Stimulated activated CD8-positive, alpha-beta memory T cell treated with anti-CD3 and anti-CD28 coated beads, Interleukin-2, amount 100 ng/mL, for 48 hours (primary cell): ENCODE measurements around the gene PBLD.
"Not testable (repeated sequence)": the region's sequence is repeated elsewhere in the genome, so short reads cannot be mapped to it uniquely, and the experiment has no call there.

Experiments used
- DNase-seq, 2 donors: peaks; one replicate each; pipeline ENCODE4 v3.0.0-alpha.2; 2020; ENCODE audit warnings: low read depth in 2 of 2

The PBLD gene

GRCh38 chr10:68330852-68331454 lies 1.8 kb downstream of the PBLD start:
- DNase-seq, result no peak

DNA sequence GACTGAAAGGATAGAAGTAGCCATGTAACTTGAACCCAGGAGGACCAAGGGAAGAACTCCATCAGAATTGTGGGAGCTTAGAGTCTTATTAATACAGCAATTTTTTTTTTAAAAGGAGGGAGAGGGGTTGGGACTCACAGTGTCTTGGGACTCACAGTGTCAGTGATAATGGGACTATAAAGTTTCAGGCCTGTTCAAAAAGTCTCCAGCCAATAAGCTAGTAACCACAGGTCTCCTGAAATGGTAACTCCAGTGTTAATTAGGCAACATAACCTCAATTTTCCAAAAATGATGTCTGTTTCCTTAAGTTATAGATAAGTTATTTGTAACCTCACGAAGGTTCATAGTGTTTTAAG lies 3.2 kb downstream of the PBLD start:
- DNase-seq, result no peak

DNA sequence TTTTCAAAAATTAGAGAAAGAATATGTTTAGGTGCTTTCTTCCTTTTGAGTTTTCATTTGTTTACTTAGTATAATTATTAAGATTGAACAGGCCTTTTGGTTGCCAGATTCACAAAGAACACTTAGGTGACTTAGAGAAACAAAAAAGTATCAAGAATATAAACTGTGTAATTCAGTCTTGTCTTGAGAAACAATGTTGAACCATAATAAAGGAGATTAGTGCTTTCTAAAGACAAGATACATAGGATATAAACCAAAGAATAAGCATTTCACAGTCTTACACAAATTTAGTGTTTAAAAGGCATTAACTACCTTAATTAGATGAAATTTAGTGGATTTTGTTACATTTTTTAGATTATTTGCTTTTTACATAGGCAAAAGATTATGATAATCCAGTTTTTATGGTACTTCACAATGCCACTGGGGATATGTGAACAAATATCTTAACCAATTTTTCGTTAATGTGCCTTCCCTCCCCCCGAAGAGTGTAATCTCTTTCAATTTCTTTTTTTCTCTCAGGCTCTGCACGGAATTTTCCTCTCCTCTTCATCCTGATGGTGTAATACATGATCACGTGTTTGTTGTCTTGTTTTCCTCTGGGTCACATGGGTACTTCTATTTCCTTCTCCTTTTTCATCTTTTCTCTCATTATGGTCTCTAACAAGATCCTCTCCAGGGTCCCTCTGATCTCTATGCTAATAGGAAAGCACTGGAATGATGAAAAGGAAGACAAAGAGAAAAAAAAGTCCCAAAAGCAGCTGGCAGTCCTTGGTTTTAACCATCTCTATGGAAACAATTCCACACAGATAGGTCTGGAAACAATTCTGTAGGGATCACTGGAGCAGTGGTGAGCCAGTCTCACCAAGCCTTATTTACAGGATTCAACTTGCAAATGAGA lies 4.6 kb downstream of the PBLD start:
- no peak for DNase-seq

DNA sequence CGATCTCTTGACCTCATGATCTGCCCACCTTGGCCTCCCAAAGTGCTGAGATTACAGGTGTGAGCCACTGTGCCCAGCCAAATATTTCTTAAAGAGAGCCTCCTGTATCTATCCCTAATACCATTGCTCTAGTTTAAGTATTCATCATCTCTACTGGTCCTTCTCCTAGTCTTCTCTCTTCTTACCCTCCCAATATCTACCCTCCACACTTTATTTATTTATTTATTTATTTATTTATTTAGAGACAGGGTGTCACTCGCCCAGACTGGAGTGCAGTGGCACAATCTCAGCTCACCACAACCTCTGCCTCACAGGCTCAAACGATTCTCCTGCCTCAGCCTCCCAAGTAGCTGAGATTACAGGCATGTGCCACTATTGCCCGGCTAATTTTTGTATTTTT lies 8.3 kb downstream of the PBLD start:
- not testable (repeated sequence) for DNase-seq

DNA sequence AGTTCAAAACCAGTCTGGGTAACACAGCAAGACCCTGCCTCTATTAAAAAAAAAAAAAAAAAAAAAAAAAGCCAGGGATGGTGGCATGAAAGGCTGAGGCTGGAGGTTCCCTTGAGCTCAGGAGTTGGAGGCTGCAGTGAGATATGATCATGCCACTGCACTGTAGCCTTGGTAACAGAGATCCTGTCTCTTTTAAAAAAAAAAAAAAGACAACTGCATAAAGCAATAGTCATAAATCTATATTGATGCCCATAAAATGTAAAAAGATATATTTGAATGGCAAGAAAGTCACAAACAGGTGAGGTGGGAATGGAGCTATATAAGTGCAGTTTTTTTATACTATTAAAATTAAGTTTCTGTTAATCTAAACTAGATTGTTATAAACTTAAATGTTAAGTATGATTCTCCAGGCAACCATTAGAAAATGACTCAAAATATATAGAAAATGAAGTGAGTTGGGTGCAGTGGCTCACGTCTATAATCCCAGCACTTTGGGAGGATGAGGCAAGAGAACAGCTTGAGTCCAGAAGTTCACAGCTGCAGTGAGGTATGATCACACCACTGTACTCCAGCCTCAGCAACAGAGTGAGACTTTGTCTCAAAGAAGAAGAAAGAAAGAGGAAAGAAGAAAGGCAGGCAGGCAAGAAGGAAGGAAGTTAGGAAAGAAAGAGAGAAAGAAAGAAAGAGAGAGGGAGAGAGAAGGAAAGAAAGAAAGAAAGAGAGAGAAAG lies 14.2 kb downstream of the PBLD start:
- DNase-seq, result no peak

- no peak for DNase-seq
Observed at GRCh38 chr10:68315582-68315981, 17.1 kb downstream of the PBLD start.

DNA sequence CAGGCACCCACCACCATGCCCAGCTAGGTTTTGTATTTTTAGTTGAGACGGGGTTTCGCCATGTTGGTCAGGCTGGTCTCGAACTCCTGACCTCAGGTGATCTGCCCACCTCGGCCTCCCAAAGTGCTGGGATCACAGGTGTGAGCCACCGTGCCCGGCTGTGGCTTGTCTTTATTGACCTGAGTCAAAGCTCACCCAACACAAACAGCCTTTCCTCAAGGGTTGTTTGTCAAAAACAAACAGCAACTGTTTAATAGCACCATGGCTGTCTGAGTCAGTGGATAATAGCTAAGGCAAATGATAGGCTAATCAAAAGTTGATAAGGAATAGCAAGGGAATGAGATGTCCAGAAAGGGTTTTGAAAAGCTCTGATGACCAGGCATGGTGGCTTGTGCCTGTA lies 17.8 kb downstream of the PBLD start:
- not testable (repeated sequence) for DNase-seq

GRCh38 chr10:68310531-68310930 lies 22.2 kb downstream of the PBLD start:
- no peak for DNase-seq

GRCh38 chr10:68305854-68306253 lies 26.9 kb downstream of the PBLD start:
- DNase-seq, result no peak

DNA sequence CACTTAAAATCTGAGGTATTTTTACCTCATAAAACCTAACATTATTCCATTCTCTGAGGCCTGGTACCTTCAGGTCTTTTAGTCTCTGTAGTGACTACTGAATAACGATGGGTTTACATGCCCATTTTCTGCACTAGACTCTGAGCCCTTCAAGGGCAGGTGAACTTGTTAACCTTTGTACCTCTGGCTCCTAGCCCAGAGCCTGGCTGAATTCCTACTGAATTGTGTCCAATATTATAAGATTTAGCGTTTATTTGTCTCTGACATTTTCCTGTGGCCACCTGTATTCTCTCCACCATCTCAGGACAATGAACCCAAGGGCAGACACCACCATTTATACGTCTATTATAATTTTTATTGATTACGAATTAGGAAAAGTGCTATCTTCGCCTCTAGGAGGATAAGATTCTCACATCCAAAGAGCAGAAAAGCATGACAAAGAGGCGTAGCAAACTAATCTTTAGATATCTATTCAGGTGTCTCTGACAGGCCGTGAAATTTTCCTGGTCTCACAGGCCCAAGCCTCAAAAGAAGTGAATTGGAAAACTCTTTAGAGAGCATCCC lies 28.8 kb downstream of the PBLD start:
- DNase-seq, result no peak

DNA sequence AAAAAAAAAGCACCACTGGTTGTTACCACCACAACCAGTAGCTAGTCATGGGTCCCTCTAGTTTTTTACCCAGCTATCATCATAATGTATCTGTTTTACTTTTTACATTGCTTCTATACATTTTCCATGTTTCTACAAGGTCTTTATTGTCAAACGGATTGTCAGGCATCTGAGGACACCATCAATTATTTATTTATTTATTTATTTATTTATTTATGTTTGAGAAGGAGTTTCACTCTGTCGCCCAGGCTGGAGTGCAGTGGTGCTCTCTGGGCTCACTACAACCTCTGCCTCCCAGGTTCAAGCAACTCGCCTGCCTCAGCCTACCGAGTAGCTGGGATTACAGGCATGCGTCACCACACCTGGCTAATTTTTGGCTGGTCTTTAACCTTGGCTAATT lies 29.9 kb downstream of the PBLD start:
- no peak for DNase-seq

- no peak for DNase-seq
Observed at GRCh38 chr10:68302503-68302823, 30.3 kb downstream of the PBLD start.

DNA sequence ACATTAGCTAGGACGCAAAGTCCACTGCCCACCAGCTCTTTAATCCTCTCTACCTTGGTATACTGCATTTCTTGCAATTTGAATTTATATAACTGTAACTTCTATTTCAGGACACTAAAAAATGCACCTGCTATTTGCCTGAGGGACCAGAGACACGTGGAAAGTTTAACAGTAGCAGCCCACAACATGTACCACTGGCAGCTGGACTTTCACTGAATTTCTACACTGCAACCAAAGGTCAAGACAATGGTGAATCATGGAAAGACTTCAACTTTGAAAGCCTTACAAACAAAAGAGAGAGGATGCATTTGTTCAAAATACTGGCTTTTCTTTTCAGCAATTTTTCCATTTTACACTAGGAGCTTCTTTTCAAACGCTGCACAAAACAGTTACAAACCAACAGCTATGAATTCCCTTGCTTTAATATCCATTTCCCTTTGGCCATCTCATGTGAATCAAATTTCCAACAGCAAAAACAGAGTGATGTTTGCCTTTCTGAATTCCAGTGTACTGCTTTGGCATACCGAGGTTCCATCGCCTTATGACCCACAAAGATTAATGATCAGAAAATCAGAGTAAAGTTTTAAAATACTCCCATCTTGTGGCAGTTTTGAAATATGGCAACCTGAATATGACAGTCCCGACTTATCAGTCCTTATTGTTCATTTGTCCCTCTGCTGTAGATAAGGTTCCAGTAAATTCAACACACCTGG lies 30.8 kb downstream of the PBLD start:
- no peak for DNase-seq

DNA sequence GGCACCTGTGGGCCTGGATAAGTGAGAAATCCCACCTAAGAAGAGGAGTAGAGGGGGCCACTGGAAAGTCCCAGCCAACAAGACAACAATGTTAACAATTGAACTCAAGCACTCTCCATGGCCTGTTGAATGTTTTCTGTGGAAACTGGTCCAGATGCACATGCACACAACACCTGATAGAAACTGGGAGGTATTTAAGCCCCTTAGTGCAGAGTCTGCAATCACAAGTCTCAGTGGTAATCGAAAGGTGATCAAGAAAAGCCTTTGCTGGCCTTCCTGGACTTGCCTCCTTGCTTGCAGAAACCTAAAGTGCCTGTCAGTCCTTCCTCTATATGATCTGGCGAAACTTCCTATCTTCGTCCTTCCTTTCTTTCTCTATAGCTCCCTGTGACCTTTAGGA lies 31.4 kb downstream of the PBLD start:
- no peak for DNase-seq

- DNase-seq, result no peak
Observed at GRCh38 chr10:68296843-68297663, 35.7 kb downstream of the PBLD start.

GRCh38 chr10:68290736-68291135 lies 42.0 kb downstream of the PBLD start:
- no peak for DNase-seq

- DNase-seq, result no peak
Observed at GRCh38 chr10:68288717-68289116, 44.0 kb downstream of the PBLD start.

- no peak for DNase-seq
Observed at GRCh38 chr10:68284062-68285001, 48.4 kb downstream of the PBLD start.

GRCh38 chr10:68280758-68281157 lies 52.0 kb downstream of the PBLD start:
- DNase-seq, result no peak
